Prostate gland (tissue), 2 donors: ENCODE results near the gene DYNC1I2.

ENCODE experiments used
- CTCF ChIP-seq, 4 experiments: fragments of 200-600 bp in 2 of 4; fragments of 450-650 bp in 2 of 4; sonication (generic) in 2 of 4; IDR thresholded peaks; 1 replicate in 3 of 4; 2 replicates in 1 of 4; pipeline ENCODE4 v1.5.1; 2016 to 2019; ENCODE audit warnings: antibody characterized with exemption in 4 of 4, mild to moderate bottlenecking in 2 of 4, moderate library complexity in 2 of 4
- POLR2A ChIP-seq: fragments of 450-650 bp; IDR thresholded peaks from one replicate; pipeline ENCODE4 v1.6.1; 2016; ENCODE audit warnings: antibody characterized with exemption, mild to moderate bottlenecking
- POLR2AphosphoS5 ChIP-seq: sonication (generic); formaldehyde crosslinking; IDR thresholded peaks from one replicate; pipeline ENCODE4 v1.6.1; 2017; ENCODE audit warnings: antibody characterized with exemption

- TF ChIP-seq CTCF (IDR thresholded peaks at IDR 0.05) (no peak), POLR2A (no peak), POLR2AphosphoS5 (no peak)
These were observed 13.4 kb upstream of the DYNC1I2 start for GRCh38 chr2:171673905-171674304.
